Measurements from ENCODE around the gene TMEM255B. TPM values are rescaled to one million over a fixed set of nuclear protein-coding genes. Genes with fewer than 3 reads are reported as not detected.
A peak's percentile ranks its signal among the peaks of the same experiment; 100 is the strongest.

TMEM255B gene
- total RNA-seq, 1 donor from 2014 or later = 8.4 TPM

DNA sequence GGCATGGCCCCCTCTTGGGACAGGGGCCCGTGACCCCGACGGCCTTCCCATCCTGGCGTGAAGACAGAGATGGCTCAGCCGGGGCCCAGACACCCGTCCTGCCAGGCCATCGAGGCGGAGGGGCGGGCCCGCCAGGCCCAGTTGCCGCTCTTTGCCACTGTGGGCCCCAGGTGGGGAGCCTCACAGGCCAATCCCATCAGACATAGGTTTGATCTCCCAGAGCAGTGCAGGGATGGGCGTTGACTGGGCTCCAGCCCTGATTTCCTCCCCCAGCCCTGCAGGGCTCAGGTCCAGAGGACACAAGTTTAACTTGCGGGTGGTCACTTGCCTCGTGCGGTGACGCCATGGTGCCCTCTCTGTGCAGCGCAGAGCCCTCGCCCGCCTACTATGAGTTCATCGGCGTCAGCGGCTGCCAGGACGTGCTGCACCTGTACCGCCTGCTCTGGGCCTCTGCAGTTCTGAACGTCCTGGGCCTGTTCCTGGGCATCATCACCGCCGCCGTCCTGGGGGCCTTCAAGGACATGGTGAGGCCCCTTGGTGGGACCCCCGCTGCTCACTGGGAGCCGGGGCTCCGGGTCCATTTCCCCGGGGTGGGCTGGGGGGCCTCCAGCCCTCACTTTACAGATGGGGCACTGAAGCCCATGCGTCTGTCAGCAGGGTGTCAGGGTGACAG is 42.4 kb downstream of the TMEM255B start:
- Mint-ChIP-seq H3K27ac (ENCODE audit: unreplicated experiment) (no peak overlapping the region), H3K36me3 (ENCODE audit: low read depth, unreplicated experiment) (no peaks in the 10 kb centered on the region), H3K4me3 (ENCODE audit: unreplicated experiment) (no peak overlapping the region), H3K4me1 (ENCODE audit: low read depth, unreplicated experiment) (peaks cover 4% of the 10 kb centered on the region), H3K27me3 (ENCODE audit: low read depth, unreplicated experiment) (peaks cover 9% of the 10 kb centered on the region), H3K9me3 (ENCODE audit: unreplicated experiment) (no peaks in the 10 kb centered on the region)
- DNase-seq (ENCODE audit: low read depth) (no peak), FAIRE-seq (no peak)
- H3K36me3 ChIP-seq (ENCODE audit: insufficient read depth, low read length) = no peaks in the 10 kb centered on the region
- H4K20me1 ChIP-seq (ENCODE audit: insufficient read depth, low read length) = no peaks in the 10 kb centered on the region
- H3K79me2 ChIP-seq (ENCODE audit: insufficient read depth, low read length) = no peaks in the 10 kb centered on the region
- H3K27ac ChIP-seq (ENCODE audit: low read depth, low read length) = no peak overlapping the region
- H3K4me2 ChIP-seq (ENCODE audit: low read length) = no peak overlapping the region
- H3K27me3 ChIP-seq (ENCODE audit: insufficient read depth, low read length) = no peaks in the 10 kb centered on the region
- H3K9ac ChIP-seq (ENCODE audit: low read length) = no peak overlapping the region
- TF ChIP-seq, protein P1, sequence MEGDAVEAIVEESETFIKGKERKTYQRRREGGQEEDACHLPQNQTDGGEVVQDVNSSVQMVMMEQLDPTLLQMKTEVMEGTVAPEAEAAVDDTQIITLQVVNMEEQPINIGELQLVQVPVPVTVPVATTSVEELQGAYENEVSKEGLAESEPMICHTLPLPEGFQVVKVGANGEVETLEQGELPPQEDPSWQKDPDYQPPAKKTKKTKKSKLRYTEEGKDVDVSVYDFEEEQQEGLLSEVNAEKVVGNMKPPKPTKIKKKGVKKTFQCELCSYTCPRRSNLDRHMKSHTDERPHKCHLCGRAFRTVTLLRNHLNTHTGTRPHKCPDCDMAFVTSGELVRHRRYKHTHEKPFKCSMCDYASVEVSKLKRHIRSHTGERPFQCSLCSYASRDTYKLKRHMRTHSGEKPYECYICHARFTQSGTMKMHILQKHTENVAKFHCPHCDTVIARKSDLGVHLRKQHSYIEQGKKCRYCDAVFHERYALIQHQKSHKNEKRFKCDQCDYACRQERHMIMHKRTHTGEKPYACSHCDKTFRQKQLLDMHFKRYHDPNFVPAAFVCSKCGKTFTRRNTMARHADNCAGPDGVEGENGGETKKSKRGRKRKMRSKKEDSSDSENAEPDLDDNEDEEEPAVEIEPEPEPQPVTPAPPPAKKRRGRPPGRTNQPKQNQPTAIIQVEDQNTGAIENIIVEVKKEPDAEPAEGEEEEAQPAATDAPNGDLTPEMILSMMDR (IDR thresholded peaks at IDR 0.05; ENCODE audit: insufficient read depth, low read depth, low read length) = no peak
- no peak for TF ChIP-seq EZH2 (IDR thresholded peaks at IDR 0.05; ENCODE audit: insufficient read depth, low read length)
- no peak overlapping the region for H3K4me3 ChIP-seq (ENCODE audit: insufficient read depth, low read depth, low read length)
- no peaks in the 10 kb centered on the region for H3K9me3 ChIP-seq (ENCODE audit: insufficient read depth, low read depth, low read length)
- peaks cover 7% of the 10 kb centered on the region for H3K4me1 ChIP-seq (ENCODE audit: insufficient read depth, low read length)
- H2AFZ ChIP-seq (ENCODE audit: low read depth, low read length) = peak overlapping the region; percentile 71

DNA sequence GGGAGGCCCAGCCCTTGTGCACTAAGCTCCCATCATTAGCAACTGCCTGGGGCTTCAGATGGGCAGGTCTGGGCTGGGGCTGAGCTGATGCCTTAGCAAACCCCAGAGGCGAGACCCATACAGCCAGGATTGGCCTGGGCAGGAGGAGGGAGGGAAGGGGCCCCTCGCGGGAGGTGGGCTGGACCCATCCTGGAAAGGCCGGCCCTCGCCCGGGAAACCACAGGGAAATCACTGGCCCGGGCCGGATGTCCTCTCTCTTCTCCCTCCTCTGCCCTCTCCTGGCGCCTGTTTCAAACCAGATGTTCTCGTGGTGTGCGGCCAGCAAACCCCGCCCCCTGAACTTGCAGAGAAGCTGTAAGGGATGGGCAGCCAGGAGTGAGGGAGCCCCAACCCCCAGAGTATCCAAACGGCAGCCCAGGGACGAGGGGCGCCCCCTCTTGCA is 43.1 kb downstream of the TMEM255B start:
- Histone ChIP-seq H3K36me3 (ENCODE audit: insufficient read depth, low read length) (no peaks in the 10 kb centered on the region), H3K9me3 (ENCODE audit: insufficient read depth, low read depth, low read length) (no peaks in the 10 kb centered on the region), H4K20me1 (ENCODE audit: insufficient read depth, low read length) (no peaks in the 10 kb centered on the region), H3K27me3 (ENCODE audit: insufficient read depth, low read length) (no peaks in the 10 kb centered on the region), H3K4me1 (ENCODE audit: insufficient read depth, low read length) (peaks cover 7% of the 10 kb centered on the region), H3K4me3 (ENCODE audit: insufficient read depth, low read depth, low read length) (no peak overlapping the region), H3K79me2 (ENCODE audit: insufficient read depth, low read length) (no peaks in the 10 kb centered on the region), H3K4me2 (ENCODE audit: low read length) (peak overlapping the region; percentile 53), H2AFZ (ENCODE audit: low read depth, low read length) (peak overlapping the region; percentile 71), H3K27ac (ENCODE audit: low read depth, low read length) (no peak overlapping the region), H3K9ac (ENCODE audit: low read length) (no peak overlapping the region)
- H3K27me3 Mint-ChIP-seq (ENCODE audit: low read depth, unreplicated experiment) = peaks cover 9% of the 10 kb centered on the region
- H3K4me1 Mint-ChIP-seq (ENCODE audit: low read depth, unreplicated experiment) = peaks cover 4% of the 10 kb centered on the region
- no peak overlapping the region for H3K4me3 Mint-ChIP-seq (ENCODE audit: unreplicated experiment)
- no peaks in the 10 kb centered on the region for H3K36me3 Mint-ChIP-seq (ENCODE audit: low read depth, unreplicated experiment)
- FAIRE-seq (no peak), DNase-seq (ENCODE audit: low read depth) (peak; percentile 51)
- H3K9me3 Mint-ChIP-seq (ENCODE audit: unreplicated experiment) = no peaks in the 10 kb centered on the region
- no peak overlapping the region for H3K27ac Mint-ChIP-seq (ENCODE audit: unreplicated experiment)
- TF ChIP-seq, protein P1 (IDR thresholded peaks at IDR 0.05; ENCODE audit: insufficient read depth, low read depth, low read length) = no peak
- no peak for TF ChIP-seq EZH2 (IDR thresholded peaks at IDR 0.05; ENCODE audit: insufficient read depth, low read length)

DNA sequence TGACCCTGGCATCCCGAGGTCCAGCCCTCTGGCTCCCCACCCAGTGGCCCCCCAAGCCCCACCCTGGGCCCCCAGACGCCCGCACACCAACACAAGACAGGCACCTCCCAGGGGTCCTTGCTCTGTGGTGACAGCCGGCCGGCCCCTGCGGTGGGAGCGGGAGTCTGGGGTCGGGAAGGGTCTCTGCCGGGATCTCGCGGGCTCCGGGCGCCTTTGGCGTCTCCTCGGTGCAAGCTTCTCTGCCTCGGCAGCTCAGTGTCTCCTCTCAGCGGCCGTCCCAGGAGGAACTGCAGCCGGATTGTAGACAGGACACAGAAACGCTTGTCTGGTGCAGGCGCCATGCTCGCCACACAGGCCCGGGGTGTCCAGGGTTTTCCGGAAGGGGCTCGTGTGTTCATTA is 43.7 kb downstream of the TMEM255B start:
- Histone ChIP-seq H3K27ac (ENCODE audit: low read depth, low read length) (no peak overlapping the region), H2AFZ (ENCODE audit: low read depth, low read length) (no peak overlapping the region), H3K4me3 (ENCODE audit: insufficient read depth, low read depth, low read length) (no peak overlapping the region), H4K20me1 (ENCODE audit: insufficient read depth, low read length) (no peaks in the 10 kb centered on the region), H3K9ac (ENCODE audit: low read length) (no peak overlapping the region), H3K79me2 (ENCODE audit: insufficient read depth, low read length) (no peaks in the 10 kb centered on the region), H3K4me2 (ENCODE audit: low read length) (no peak overlapping the region), H3K36me3 (ENCODE audit: insufficient read depth, low read length) (no peaks in the 10 kb centered on the region), H3K4me1 (ENCODE audit: insufficient read depth, low read length) (peaks cover 7% of the 10 kb centered on the region), H3K9me3 (ENCODE audit: insufficient read depth, low read depth, low read length) (peaks cover under 1% of the 10 kb centered on the region), H3K27me3 (ENCODE audit: insufficient read depth, low read length) (no peaks in the 10 kb centered on the region)
- no peak for DNase-seq (ENCODE audit: low read depth)
- no peak for TF ChIP-seq EZH2 (IDR thresholded peaks at IDR 0.05; ENCODE audit: insufficient read depth, low read length)
- TF ChIP-seq, protein P1 (IDR thresholded peaks at IDR 0.05; ENCODE audit: insufficient read depth, low read depth, low read length) = no peak
- Mint-ChIP-seq H3K4me3 (ENCODE audit: unreplicated experiment) (no peak overlapping the region), H3K27ac (ENCODE audit: unreplicated experiment) (no peak overlapping the region), H3K36me3 (ENCODE audit: low read depth, unreplicated experiment) (no peaks in the 10 kb centered on the region), H3K9me3 (ENCODE audit: unreplicated experiment) (no peaks in the 10 kb centered on the region), H3K27me3 (ENCODE audit: low read depth, unreplicated experiment) (peaks cover 9% of the 10 kb centered on the region), H3K4me1 (ENCODE audit: low read depth, unreplicated experiment) (peaks cover 4% of the 10 kb centered on the region)
- no peak for FAIRE-seq
